ENCODE measurements around the gene ACOXL.

- TF ChIP-seq EZH2 (IDR thresholded peaks at IDR 0.05; ENCODE audit: borderline replicate concordance, low read length) (no peak), CTCF (IDR thresholded peaks at IDR 0.05; ENCODE audit: low read length) (no peak)
These were observed 240.9 kb downstream of the ACOXL start for GRCh38 chr2:110973262-110973661.
